ENCODE results near the gene TEP1.
"Not testable (repeated sequence)": the region's sequence is repeated elsewhere in the genome, so short reads cannot be mapped to it uniquely, and the experiment has no call there.

The TEP1 gene

DNA sequence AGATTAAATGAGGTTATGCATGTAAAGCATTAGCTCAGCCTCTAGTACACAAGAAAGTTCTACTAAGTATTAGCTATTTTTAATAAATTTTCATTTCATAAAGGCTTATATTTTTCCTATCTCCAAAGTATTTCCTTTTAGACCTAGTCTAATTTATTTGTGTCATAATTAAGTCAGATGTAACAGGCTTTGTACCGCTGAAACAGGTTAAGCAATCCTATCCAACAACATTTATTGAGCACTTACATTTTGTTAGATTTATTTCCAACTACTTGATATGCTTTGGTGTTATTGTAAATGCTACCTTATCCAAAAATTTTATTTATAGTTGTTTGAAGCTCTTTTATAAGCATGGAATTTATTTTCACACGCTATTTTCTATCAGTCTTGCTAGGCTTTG is 71.7 kb downstream of the TEP1 start:
- no peak overlapping the region for H3K4me3 Mint-ChIP-seq
- DNase-seq (ENCODE audit: low spot score in 2 of 2) = no peak

DNA sequence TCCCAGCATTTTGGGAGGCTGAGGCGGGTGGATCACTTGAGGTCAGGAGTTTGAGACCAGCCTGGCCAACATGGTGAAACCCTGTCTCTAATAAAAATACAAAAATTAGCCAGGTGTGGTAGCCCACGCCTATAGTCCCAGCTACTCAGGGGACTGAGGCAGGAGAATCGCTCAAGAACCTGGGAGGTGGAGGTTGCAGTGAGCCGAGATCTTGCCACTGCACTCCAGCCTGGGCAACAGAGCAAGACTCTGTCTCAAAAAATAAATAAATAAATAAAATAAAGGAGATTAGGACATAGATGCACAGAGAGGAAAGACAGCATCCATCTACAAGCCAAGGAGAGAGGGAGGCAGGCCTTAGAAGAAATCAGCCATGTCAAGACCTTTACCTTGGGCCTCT is 72.3 kb downstream of the TEP1 start:
- DNase-seq (ENCODE audit: low spot score in 2 of 2); H3K9me3 Mint-ChIP-seq; H3K4me3 Mint-ChIP-seq; ATAC-seq (replicated peaks; ENCODE audit: extremely low read depth, poor library complexity, severe bottlenecking); H3K27ac Mint-ChIP-seq (ENCODE audit: low read depth); H3K27me3 Mint-ChIP-seq: not testable (repeated sequence)
- H3K36me3 Mint-ChIP-seq (ENCODE audit: insufficient read depth) = peaks cover 18% of the 10 kb centered on the region
- H3K4me1 Mint-ChIP-seq = peaks cover 20% of the 10 kb centered on the region

More for the DNA sequence above, 71.7 kb downstream of the TEP1 start:
- Mint-ChIP-seq H3K27me3 (no peaks in the 10 kb centered on the region), H3K36me3 (ENCODE audit: insufficient read depth) (peaks cover 20% of the 10 kb centered on the region), H3K27ac (ENCODE audit: low read depth) (peak overlapping the region; percentile 96), H3K9me3 (no peaks in the 10 kb centered on the region), H3K4me1 (peaks cover 20% of the 10 kb centered on the region)
- ATAC-seq (replicated peaks; ENCODE audit: extremely low read depth, poor library complexity, severe bottlenecking) = no peak

DNA sequence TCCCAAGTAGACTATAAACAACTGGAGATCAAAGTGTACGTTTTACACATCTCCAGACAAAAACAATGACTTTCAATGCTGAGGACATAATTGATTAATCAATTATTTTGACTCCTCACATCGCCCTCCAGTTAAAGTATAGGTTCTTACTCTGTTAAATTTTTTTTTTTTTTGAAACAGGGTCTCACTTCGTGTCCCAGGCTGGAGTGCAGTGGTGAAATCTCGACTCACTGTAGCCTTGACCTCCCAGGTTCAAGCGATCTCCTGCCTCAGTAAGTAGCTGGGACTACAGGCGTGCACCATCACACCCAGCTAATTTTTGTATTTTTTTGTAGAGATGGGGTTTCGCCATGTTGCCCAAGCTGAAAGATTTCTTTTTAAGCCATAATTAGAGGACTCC is 79.3 kb downstream of the TEP1 start:
- H3K9me3 Mint-ChIP-seq = no peaks in the 10 kb centered on the region
- ATAC-seq (replicated peaks; ENCODE audit: extremely low read depth, poor library complexity, severe bottlenecking) = no peak
- peaks cover 5% of the 10 kb centered on the region for H3K36me3 Mint-ChIP-seq (ENCODE audit: insufficient read depth)
- DNase-seq (ENCODE audit: low spot score in 2 of 2) = no peak
- no peak overlapping the region for H3K27ac Mint-ChIP-seq (ENCODE audit: low read depth)
- no peaks in the 10 kb centered on the region for H3K27me3 Mint-ChIP-seq
- H3K4me1 Mint-ChIP-seq = peaks cover 24% of the 10 kb centered on the region
- no peak overlapping the region for H3K4me3 Mint-ChIP-seq

DNA sequence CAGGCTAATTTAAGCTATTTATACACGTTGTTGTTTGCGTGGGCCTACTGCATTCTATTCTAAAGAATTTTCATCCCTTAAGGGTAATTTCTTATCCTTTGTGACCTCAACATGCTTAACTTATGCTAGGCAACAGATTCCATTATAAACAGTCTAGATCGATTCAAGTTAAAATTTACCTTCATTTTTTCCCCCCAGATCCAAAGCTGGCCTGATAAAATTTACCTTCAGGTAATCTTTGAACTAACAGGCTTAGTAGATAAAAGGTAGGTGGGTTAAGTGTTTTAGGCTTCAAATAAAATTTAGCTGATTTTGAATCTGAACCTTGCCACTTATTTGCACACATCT is 79.8 kb downstream of the TEP1 start:
- Mint-ChIP-seq H3K27ac (ENCODE audit: low read depth) (peak overlapping the region; percentile 91), H3K36me3 (ENCODE audit: insufficient read depth) (peaks cover 5% of the 10 kb centered on the region), H3K4me3 (peak overlapping the region; percentile 92), H3K4me1 (peaks cover 24% of the 10 kb centered on the region), H3K9me3 (no peaks in the 10 kb centered on the region), H3K27me3 (no peaks in the 10 kb centered on the region)
- ATAC-seq (replicated peaks; ENCODE audit: extremely low read depth, poor library complexity, severe bottlenecking) = peak; percentile 11
- no peak for DNase-seq (ENCODE audit: low spot score in 2 of 2)

DNA sequence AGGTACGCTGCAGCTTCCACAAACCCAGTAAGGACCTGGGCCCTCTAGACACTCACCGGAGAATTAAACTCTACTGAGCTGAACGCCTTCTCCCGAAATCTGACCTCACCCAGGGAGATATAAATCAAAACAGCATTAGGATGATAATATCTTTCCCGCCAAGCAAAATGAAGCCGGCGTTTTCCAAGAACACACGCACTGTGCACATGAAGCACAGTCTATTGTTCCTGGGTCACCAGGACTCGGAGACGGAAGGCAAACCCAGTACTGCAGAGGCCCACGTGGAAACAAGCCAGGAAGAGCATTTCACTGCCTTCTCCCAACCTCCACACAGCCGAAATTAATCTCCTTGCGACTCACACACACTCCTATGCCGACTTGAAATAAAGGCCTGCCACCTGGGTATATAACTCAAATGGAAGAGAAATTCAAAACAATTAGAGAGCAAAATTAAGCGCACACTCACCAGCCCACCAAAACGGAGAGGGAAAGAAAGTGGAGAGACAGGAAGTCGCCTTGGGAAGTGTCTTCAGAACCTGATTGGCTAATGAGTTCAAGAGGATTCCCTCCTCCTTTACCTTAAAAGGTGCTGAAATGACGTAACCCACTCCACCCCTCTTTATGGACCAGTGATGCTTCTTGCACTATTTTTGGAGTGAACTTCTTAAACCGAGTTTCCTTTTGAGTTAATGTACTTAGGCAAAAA is 80.4 kb downstream of the TEP1 start, which contains the start of gene CCNB1IP1:
CCNB1IP1 (minus strand) TSS at position 492 of the 706 bp plus-strand sequence. CDS start 16,756 bp downstream, outside the sequence.
- peak; percentile 98 for ATAC-seq (replicated peaks; ENCODE audit: extremely low read depth, poor library complexity, severe bottlenecking)
- peak within 1 kb of the TSS; percentile 91 for H3K27ac Mint-ChIP-seq (ENCODE audit: low read depth)
- no peaks in the 10 kb centered on the region for H3K9me3 Mint-ChIP-seq
- H3K4me3 Mint-ChIP-seq = peak within 1 kb of the TSS; percentile 92
- no peaks in the 10 kb centered on the region for H3K27me3 Mint-ChIP-seq
- peaks cover 5% of the 10 kb centered on the region for H3K36me3 Mint-ChIP-seq (ENCODE audit: insufficient read depth)
- peaks cover 24% of the 10 kb centered on the region for H3K4me1 Mint-ChIP-seq
- peak in 1 of 2 donors; percentile 33 for DNase-seq (ENCODE audit: low spot score in 2 of 2)

DNA sequence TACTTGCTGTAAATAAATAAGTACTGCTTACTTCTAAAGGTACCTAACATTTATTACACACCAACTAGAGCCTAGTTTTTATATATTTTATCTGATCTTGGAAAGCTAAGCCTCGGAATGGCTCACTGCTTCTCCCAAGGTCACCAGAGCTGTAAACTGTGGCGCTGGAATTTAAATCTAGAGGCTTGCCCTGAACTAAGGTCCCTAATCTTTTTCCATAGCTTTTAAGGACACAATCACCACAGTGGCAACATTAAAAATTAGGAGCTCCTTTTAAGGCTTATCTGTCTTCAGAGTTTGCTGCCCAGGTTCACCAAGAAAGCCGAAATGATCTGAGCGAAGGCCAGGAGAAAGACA is 80.9 kb downstream of the TEP1 start:
- DNase-seq (ENCODE audit: low spot score in 2 of 2) (no peak), ATAC-seq (replicated peaks; ENCODE audit: extremely low read depth, poor library complexity, severe bottlenecking) (no peak)
- no peaks in the 10 kb centered on the region for H3K27me3 Mint-ChIP-seq
- H3K4me3 Mint-ChIP-seq = peak overlapping the region; percentile 92
- peaks cover 7% of the 10 kb centered on the region for H3K36me3 Mint-ChIP-seq (ENCODE audit: insufficient read depth)
- H3K27ac Mint-ChIP-seq (ENCODE audit: low read depth) = peak overlapping the region; percentile 91
- H3K4me1 Mint-ChIP-seq = peaks cover 29% of the 10 kb centered on the region
- H3K9me3 Mint-ChIP-seq = no peaks in the 10 kb centered on the region

DNA sequence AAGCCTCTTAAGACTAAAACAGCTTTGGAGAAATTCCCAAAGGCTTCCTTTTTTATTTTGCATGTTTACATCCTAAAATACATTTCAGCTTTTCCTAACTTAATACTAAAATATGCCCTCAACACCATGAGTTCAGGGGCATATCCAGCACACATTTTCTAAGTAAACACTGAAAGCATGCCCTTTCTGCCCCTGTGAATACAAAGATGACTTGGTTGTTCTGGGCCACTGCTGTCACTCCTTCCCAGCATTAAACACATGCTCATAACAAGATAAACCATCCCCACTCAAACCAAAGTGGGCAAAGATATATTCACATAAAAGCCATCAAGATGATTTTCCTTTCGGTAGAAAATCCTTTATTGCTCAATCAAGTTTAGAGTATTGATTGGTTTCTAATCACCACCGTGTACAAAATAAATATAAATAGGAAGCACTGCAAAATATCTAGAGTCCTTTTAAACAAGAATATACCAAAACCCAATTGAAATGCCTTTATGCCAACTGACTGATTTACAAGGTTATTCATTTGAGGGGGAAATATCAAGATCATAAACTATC is 82.2 kb downstream of the TEP1 start:
- ATAC-seq (replicated peaks; ENCODE audit: extremely low read depth, poor library complexity, severe bottlenecking) = no peak
- no peak overlapping the region for H3K4me3 Mint-ChIP-seq
- no peaks in the 10 kb centered on the region for H3K9me3 Mint-ChIP-seq
- no peaks in the 10 kb centered on the region for H3K27me3 Mint-ChIP-seq
- H3K36me3 Mint-ChIP-seq (ENCODE audit: insufficient read depth) = peaks cover 10% of the 10 kb centered on the region
- peaks cover 31% of the 10 kb centered on the region for H3K4me1 Mint-ChIP-seq
- no peak for DNase-seq (ENCODE audit: low spot score in 2 of 2)
- H3K27ac Mint-ChIP-seq (ENCODE audit: low read depth) = no peak overlapping the region

DNA sequence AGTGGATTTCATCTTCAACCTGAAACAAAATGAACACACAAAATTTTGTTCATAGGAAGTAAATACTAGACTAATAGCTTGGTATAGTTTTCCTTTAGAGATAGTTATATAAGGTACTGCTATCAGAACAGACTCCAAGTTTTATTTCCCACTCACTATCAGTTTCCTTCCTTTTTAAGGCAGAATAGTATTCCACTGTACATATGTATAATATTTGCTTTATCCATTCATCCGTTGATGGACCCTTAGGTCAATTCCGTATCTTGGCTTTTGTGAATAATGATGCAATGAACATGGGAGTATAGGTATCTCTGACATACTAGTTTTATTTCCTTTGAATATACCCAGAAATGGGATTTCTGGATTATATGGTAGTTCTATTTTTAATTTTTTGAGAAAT is 83.9 kb downstream of the TEP1 start:
- Mint-ChIP-seq H3K36me3 (ENCODE audit: insufficient read depth) (peaks cover 16% of the 10 kb centered on the region), H3K27ac (ENCODE audit: low read depth) (no peak overlapping the region), H3K9me3 (no peaks in the 10 kb centered on the region), H3K4me1 (peaks cover 31% of the 10 kb centered on the region), H3K27me3 (no peaks in the 10 kb centered on the region), H3K4me3 (no peak overlapping the region)
- no peak for ATAC-seq (replicated peaks; ENCODE audit: extremely low read depth, poor library complexity, severe bottlenecking)
- no peak for DNase-seq (ENCODE audit: low spot score in 2 of 2)

DNA sequence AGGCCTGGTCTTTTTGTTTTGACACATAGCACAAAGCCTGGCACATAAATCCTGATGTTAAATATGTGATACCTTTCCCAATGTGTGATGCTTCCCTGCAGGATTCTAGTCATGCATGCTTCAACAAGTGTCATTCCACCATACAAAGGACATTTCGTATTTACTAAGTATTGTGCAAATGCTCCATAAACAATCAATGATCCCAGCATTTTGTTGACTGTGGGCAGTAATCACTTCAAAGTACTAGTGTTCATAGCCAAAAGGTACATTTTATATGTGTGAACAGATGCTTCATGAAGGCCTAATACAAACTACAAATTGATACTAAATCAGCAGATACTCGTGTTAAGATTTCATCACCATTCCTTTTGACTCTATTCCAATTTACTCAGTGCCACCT is 84.6 kb downstream of the TEP1 start:
- H3K27me3 Mint-ChIP-seq = no peaks in the 10 kb centered on the region
- no peak overlapping the region for H3K4me3 Mint-ChIP-seq
- ATAC-seq (replicated peaks; ENCODE audit: extremely low read depth, poor library complexity, severe bottlenecking) (no peak), DNase-seq (ENCODE audit: low spot score in 2 of 2) (no peak)
- no peak overlapping the region for H3K27ac Mint-ChIP-seq (ENCODE audit: low read depth)
- no peaks in the 10 kb centered on the region for H3K9me3 Mint-ChIP-seq
- H3K4me1 Mint-ChIP-seq = peaks cover 31% of the 10 kb centered on the region
- peaks cover 21% of the 10 kb centered on the region for H3K36me3 Mint-ChIP-seq (ENCODE audit: insufficient read depth)

DNA sequence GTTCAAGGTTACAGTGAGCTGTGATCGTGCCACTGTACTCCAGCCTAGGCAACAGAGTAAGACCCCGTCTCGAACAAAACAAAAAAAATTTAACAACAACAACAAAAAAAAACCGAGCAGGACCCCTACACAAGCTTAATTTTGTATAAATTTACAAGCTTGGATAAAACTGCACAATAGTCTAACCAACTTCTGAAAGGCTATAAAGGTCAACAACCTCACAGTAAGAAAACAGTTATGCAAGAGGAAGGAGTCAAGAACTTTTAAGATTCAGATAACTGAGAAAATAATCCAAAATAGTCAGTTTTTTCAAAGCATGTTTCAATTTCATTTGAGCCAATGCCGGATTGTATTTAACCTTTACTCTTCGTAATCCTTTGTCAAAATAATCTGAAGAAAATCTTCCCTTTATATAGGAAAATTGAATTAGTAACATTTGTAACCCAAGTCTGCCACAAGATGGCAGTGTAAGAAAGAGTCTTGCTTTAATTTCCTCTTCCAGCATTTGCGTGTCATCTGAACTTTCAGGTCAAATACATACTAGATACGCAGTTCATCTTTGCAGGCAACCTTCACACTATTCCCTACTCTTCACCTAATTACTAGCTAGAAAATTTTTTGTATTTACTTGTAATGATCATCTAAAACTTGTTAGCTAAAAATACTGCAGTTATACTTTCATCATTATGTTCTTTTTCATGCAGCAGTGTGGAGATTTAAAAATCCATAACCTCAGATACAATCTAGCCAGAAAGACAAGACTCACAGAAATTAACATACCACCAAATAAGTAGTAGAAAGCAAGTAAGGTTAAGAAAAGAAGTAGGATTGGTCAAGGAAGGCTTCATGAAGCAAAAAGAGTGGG is 86.1 kb downstream of the TEP1 start:
- H3K9me3 Mint-ChIP-seq = no peaks in the 10 kb centered on the region
- H3K27ac Mint-ChIP-seq (ENCODE audit: low read depth) = peak overlapping the region; percentile 27
- H3K4me1 Mint-ChIP-seq = peaks cover 26% of the 10 kb centered on the region
- no peaks in the 10 kb centered on the region for H3K27me3 Mint-ChIP-seq
- H3K36me3 Mint-ChIP-seq (ENCODE audit: insufficient read depth) = peaks cover 23% of the 10 kb centered on the region
- DNase-seq (ENCODE audit: low spot score in 2 of 2) = no peak
- no peak for ATAC-seq (replicated peaks; ENCODE audit: extremely low read depth, poor library complexity, severe bottlenecking)
- H3K4me3 Mint-ChIP-seq = no peak overlapping the region

DNA sequence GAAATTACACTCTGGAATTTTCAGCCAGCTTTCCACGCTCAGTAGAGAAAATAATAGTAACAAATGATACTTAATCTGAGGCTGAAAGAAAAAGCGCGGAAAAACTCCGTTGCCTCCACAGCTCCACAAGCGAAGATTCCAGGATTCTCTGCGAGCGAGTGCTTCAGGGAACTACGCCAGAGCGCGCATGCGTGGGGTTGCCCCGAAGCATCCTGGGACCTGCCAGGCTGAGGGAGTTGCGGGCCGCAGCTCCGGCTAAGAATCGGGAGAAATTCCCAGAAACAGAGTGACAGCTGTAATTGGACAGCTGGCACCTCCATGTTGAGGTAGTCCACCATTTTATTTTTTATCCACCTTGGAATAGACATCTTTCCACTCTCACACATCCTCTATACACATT is 95.6 kb downstream of the TEP1 start:
- no peaks in the 10 kb centered on the region for H3K4me1 Mint-ChIP-seq
- DNase-seq (ENCODE audit: low spot score in 2 of 2) (no peak), ATAC-seq (replicated peaks; ENCODE audit: extremely low read depth, poor library complexity, severe bottlenecking) (no peak)
- H3K36me3 Mint-ChIP-seq (ENCODE audit: insufficient read depth) = peaks cover 45% of the 10 kb centered on the region
- no peak overlapping the region for H3K27ac Mint-ChIP-seq (ENCODE audit: low read depth)
- no peak overlapping the region for H3K4me3 Mint-ChIP-seq
- H3K9me3 Mint-ChIP-seq = no peaks in the 10 kb centered on the region
- no peaks in the 10 kb centered on the region for H3K27me3 Mint-ChIP-seq

Data from central memory CD8-positive, alpha-beta T cell (primary cell).